ENCODE results near the gene P2RY2. TPM values are rescaled to one million over a fixed set of nuclear protein-coding genes. Genes with fewer than 3 reads are reported as not detected.
"Not testable (repeated sequence)": the region's sequence is repeated elsewhere in the genome, so short reads cannot be mapped to it uniquely, and the experiment has no call there.

P2RY2 gene
- total and polyA plus RNA-seq, 9 of the 15 experiments (the other 6 are each of a cell fraction or from before 2014, with no cell fraction given): not detected

- TF ChIP-seq PRDM10 (IDR thresholded peaks at IDR 0.05; ENCODE audit: partially characterized antibody) (no peak), STAT6 (CRISPR knock-in tag; IDR thresholded peaks at IDR 0.05) (no peak), NR0B1 (IDR thresholded peaks at IDR 0.05; ENCODE audit: partially characterized antibody) (no peak), ZNF668 (CRISPR knock-in tag; IDR thresholded peaks at IDR 0.05) (no peak)
Observed at GRCh38 chr11:73197348-73197747, 20.7 kb upstream of the P2RY2 start (continued).

GRCh38 chr11:73197787-73198186, 20.3 kb upstream of the P2RY2 start:
- BruUV-seq (replicated peaks); H4K20me1 ChIP-seq (replicated peaks; ENCODE audit: control insufficient read depth, insufficient read depth, low read length); H3K9ac ChIP-seq (ENCODE audit: insufficient read depth in 1 of 2, low read depth in 2 of 2, low read length in 2 of 2); H3K36me3 ChIP-seq (ENCODE audit: control insufficient read depth, insufficient read depth, low read length); ATAC-seq; FAIRE-seq; H3K9me1 ChIP-seq (ENCODE audit: control insufficient read depth, insufficient read depth, low read length); H3K4me1 ChIP-seq (replicated peaks in 1 of 2; ENCODE audit: control insufficient read depth in 2 of 2, insufficient read depth in 2 of 2, low read length in 2 of 2); CTCF ChIA-PET (ENCODE audit: low intra/inter-chr PET ratio); intact Hi-C loops (cut with micrococcal nuclease); H3K4me2 ChIP-seq (ENCODE audit: insufficient read depth, low read length); in situ Hi-C loops (cut with MboI); H3K27ac ChIP-seq (ENCODE audit: extremely low read depth, low read depth, low read length); DNase-seq (ENCODE audit: extremely low read depth in 1 of 4, low spot score in 3 of 4); H3K4me3 ChIP-seq; H2AFZ ChIP-seq (ENCODE audit: low read depth, low read length); H3K79me2 ChIP-seq (ENCODE audit: control insufficient read depth, insufficient read depth, low read length); H3K9me3 ChIP-seq (replicated peaks; ENCODE audit: control insufficient read depth, insufficient read depth, low read depth, low read length); POLR2A ChIA-PET: not testable (repeated sequence)
- peaks cover 19 to 41% of the 10 kb centered on the region in 2 experiments for H3K27me3 ChIP-seq (ENCODE audit: control insufficient read depth in 2 of 2, insufficient read depth in 2 of 2, low read length in 2 of 2)
- 5% methylated on average over 7 of the region's 7 CpGs for WGBS (ENCODE audit: insufficient coverage, low coverage, missing lambda C conversion rate)

Measured in K562 (cell line).